MM.1S (cell line): ENCODE results near the gene NSUN7.

Source experiments
- CTCF ChIP-seq: fragments of 300-600 bp; sonication (generic); IDR thresholded peaks from 2 replicates; pipeline ENCODE4 v1.5.1; 2016; ENCODE audit warnings: antibody characterized with exemption, low read length, mixed read lengths
- EZH2 ChIP-seq: fragments of 300-600 bp; sonication (generic); optimal IDR thresholded peaks from 2 replicates; pipeline ENCODE3; 2017; ENCODE audit warnings: low read depth, mild to moderate bottlenecking, antibody characterized with exemption, low read length, mixed read lengths
- EZH2phosphoT487 ChIP-seq: fragments of 300-600 bp; sonication (generic); IDR thresholded peaks from 2 replicates; pipeline ENCODE4 v1.6.1; 2018; ENCODE audit warnings: antibody characterized with exemption, low read length

DNA sequence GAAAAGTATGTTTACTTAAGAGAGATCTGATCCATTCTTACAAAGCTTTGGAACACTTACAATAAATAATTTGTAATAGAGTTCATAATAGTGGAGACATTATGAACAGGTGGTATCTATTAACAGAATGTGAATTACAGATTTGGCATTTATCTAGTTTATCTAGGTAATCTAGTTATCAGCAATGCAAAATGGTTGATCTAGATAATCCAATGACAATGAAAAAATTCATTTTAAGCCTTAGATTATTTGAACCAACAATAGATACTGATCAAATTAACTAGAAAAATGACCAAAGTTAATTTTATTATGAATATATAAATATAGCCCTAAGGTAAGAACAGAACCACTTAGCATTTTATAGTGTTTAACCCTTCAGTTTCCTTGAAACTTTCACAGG, 10.4 kb upstream of the NSUN7 start:
- TF ChIP-seq CTCF (no peak), EZH2 (no peak), EZH2phosphoT487 (no peak)
